HCT116 (cell line): ENCODE results near the gene NKX2-1. TPM values are rescaled to one million over a fixed set of nuclear protein-coding genes. Genes with fewer than 3 reads are reported as not detected.

Source experiments
- ATAC-seq: fragments of 200-7000 bp; cut with Tn5 transposase; 2 replicates; pipeline ENCODE4 v1.9.1; 2020; ENCODE audit warnings: mild to moderate bottlenecking, moderate library complexity
- BruUV-seq: library from RNA; stranded (reverse); fragments of 400-500 nt; replicated peaks from 2 replicates; lab custom pipeline; 2021; lab: Mats Ljungman, UMichigan
- CTCF ChIA-PET: fragments of 300-600 bp; sonication (Branson Sonifier 250); formaldehyde crosslinking; loops from one replicate; lab custom pipeline; 2021; ENCODE audit warnings: antibody characterized with exemption; lab: Charles Lee
- POLR2A ChIA-PET: fragments of 300-600, 350-600 bp; sonication (Branson Sonifier 250); formaldehyde crosslinking; loops from one replicate; lab custom pipeline; 2021; ENCODE audit warnings: antibody characterized with exemption; lab: Charles Lee
- RAD21 ChIA-PET, 2 experiments: fragments of 300-600 bp; sonication (Branson Sonifier 250); formaldehyde crosslinking; loops; one replicate each; lab custom pipeline; 2023; ENCODE audit warnings: low total read pairs in 2 of 2; ENCODE audit not compliant: uncharacterized antibody in 2 of 2, unreplicated experiment in 2 of 2, low non-redundant PET in 1 of 2; lab: Charles Lee
- DNase-seq: peaks from one replicate; pipeline ENCODE4 v3.0.0-alpha.2; 2010; ENCODE audit warnings: low read depth, low spot score
- H2AFZ ChIP-seq: fragments of 200-600 bp; shearing (Covaris generic), sonication (generic); 2 replicates; pipeline ENCODE4 v1.6.1; 2017; ENCODE audit warnings: low read depth, mixed run types, mixed read lengths, antibody characterized with exemption, low read length; ENCODE audit not compliant: poor library complexity, severe bottlenecking
- H3K27ac ChIP-seq: 2 replicates; pipeline ENCODE4 v1.5.1; 2012; ENCODE audit warnings: low read depth, low read length
- H3K27me3 ChIP-seq: fragments of 200-600 bp; sonication (generic); 2 replicates; pipeline ENCODE4 v1.6.1; 2016; ENCODE audit warnings: mixed run types, low read length, mixed read lengths; ENCODE audit not compliant: insufficient read depth
- H3K36me3 ChIP-seq, 2 experiments: fragments of 200-500 bp in 1 of 2; fragments of 200-600 bp in 1 of 2; sonication (Bioruptor generic) in 1 of 2; sonication (generic) in 1 of 2; 2 replicates each; pipeline versions ENCODE4 v1.5.1 to v1.6.1; 2014 to 2016; ENCODE audit warnings: low read length in 2 of 2, inconsistent platforms in 1 of 2, mixed read lengths in 1 of 2, mixed run types in 1 of 2; ENCODE audit not compliant: insufficient read depth in 2 of 2, control insufficient read depth in 1 of 2
- H3K4me1 ChIP-seq, 2 experiments: fragments of 200-600 bp in 1 of 2; sonication (generic) in 1 of 2; 2 replicates each; pipeline versions ENCODE4 v1.5.1 to v1.6.1; 2012 to 2017; ENCODE audit warnings: low read length in 2 of 2, inconsistent platforms in 1 of 2, mild to moderate bottlenecking in 1 of 2, mixed read lengths in 1 of 2, mixed run types in 1 of 2, moderate library complexity in 1 of 2; ENCODE audit not compliant: insufficient read depth in 2 of 2, control insufficient read depth in 1 of 2
- H3K4me2 ChIP-seq: fragments of 200-600 bp; sonication (generic); 2 replicates; pipeline ENCODE4 v1.6.1; 2017; ENCODE audit warnings: mixed run types, low read length, mixed read lengths
- H3K4me3 ChIP-seq, 2 experiments: fragments of 200-600 bp in 1 of 2; sonication (generic) in 1 of 2; replicated peaks in 1 of 2; 2 replicates each; pipeline ENCODE4 v1.5.1; 2011 to 2016; ENCODE audit warnings: low read length in 2 of 2, control low read depth in 1 of 2, low read depth in 1 of 2, mild to moderate bottlenecking in 1 of 2, mixed read lengths in 1 of 2, mixed run types in 1 of 2
- H3K79me2 ChIP-seq: fragments of 200-600 bp; sonication (generic); 2 replicates; pipeline ENCODE4 v1.6.1; 2017; ENCODE audit warnings: mild to moderate bottlenecking, mixed run types, low read length, moderate library complexity, mixed read lengths; ENCODE audit not compliant: insufficient read depth
- H3K9ac ChIP-seq: fragments of 200-600 bp; sonication (generic); 2 replicates; pipeline ENCODE4 v1.6.1; 2016; ENCODE audit warnings: low read length, mixed read lengths
- H3K9me2 ChIP-seq: fragments of 200-600 bp; sonication (generic), shearing (Covaris generic); 2 replicates; pipeline ENCODE4 v1.6.1; 2017; ENCODE audit warnings: mixed run types, mild to moderate bottlenecking, moderate library complexity; ENCODE audit not compliant: insufficient read depth
- H3K9me3 ChIP-seq, 2 experiments: fragments of 200-500 bp in 1 of 2; fragments of 200-600 bp in 1 of 2; sonication (Bioruptor generic) in 1 of 2; sonication (generic) in 1 of 2; 2 replicates each; pipeline ENCODE4 v1.6.1; 2014 to 2017; ENCODE audit warnings: low read length in 2 of 2, mixed read lengths in 2 of 2, inconsistent platforms in 1 of 2, low read depth in 1 of 2, mild to moderate bottlenecking in 1 of 2, mixed run types in 1 of 2, moderate library complexity in 1 of 2; ENCODE audit not compliant: control insufficient read depth in 1 of 2, insufficient read depth in 1 of 2
- H4K20me1 ChIP-seq: fragments of 200-600 bp; sonication (generic), shearing (Covaris generic); 2 replicates; pipeline ENCODE4 v1.6.1; 2017; ENCODE audit warnings: mixed run types, mild to moderate bottlenecking, moderate library complexity; ENCODE audit not compliant: insufficient read depth
- EGR1 ChIP-seq: IDR thresholded peaks from 2 replicates; pipeline ENCODE4 v1.6.1; 2012; ENCODE audit warnings: low read depth
- RAD21 ChIP-seq: IDR thresholded peaks from 2 replicates; pipeline ENCODE4 v1.6.1; 2012; ENCODE audit warnings: low read depth, mild to moderate bottlenecking
- intact Hi-C: fragments of 100-400 bp; cut with micrococcal nuclease; formaldehyde crosslinking; loops from 2 replicates; pipeline ENCODE4 v1.10.0; 2022
- total RNA-seq: library from RNA; stranded (reverse); gene quantifications from one replicate; pipeline ENCODE4 v1.2.1, GENCODE V29; 2021; ENCODE audit not compliant: unreplicated experiment
- TF ChIP-seq, protein P1 (sequence below), 3 experiments: fragments of 200-600 bp in 1 of 3; sonication (generic) in 1 of 3; IDR thresholded peaks in 2 of 3; conservative IDR thresholded peaks in 1 of 3; 2 replicates each; pipeline ENCODE4 v1.5.1; 2012 to 2017; ENCODE audit warnings: low read depth in 2 of 3, low read length in 2 of 3, antibody characterized with exemption in 1 of 3, borderline replicate concordance in 1 of 3, control low read depth in 1 of 3, mild to moderate bottlenecking in 1 of 3, mixed read lengths in 1 of 3, mixed run types in 1 of 3, moderate library complexity in 1 of 3; ENCODE audit not compliant: insufficient read depth in 1 of 3

NKX2-1 gene
- total RNA-seq, 1 experiment from 2014 or later = 0.84 TPM

DNA sequence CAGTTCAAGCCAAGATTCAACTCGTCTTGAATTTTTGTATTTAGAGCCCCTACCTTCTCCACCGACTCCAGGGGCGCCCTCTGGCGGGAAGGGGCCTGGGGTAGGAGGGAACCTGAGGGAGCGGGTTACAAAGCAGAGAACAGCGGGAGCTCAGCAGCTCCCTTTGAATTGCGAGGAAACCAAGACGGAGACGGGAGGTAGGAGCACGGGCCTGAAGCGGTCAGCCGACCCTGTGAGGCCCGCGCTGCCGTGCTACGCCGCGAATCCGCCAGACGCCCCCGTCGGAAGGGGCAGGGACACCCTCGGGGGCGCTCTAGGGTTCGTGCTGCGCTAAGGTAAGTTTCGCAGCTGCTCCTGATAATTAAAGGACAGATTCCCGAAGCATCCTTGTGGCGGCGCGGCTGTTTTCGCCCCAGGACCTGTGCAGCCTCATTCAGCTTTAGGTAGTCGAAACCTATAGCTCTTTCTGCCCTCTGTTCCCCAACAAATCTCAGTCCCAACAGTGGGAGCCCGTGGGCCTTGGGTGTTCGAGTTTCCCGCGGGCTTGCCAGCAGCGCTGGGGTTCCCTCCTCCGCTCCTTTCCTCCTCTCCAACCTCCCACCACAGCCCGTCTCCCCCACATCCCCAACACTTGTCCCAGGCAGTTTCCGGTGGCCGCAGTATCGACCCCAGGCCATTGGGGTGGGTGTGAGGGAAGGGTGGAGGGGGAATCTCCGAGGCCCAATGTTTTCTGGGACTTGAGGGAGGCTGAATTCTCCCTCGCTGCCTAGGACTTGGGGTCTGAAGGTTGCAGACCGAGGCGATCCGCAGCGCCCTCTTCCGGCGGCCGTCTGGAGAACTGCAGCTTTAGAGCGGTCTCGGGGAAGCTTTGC is 5.1 kb upstream of the NKX2-1 start:
- H2AFZ ChIP-seq = peak overlapping the region; percentile 44
- no peaks in the 10 kb centered on the region for H3K9me2 ChIP-seq
- peak overlapping the region; percentile 39 to 56 for H3K4me3 ChIP-seq
- no peak overlapping the region for H3K27ac ChIP-seq
- no peaks in the 10 kb centered on the region for H3K79me2 ChIP-seq
- intact Hi-C loops = loop anchor here (1.0 kb wide), 3 partner anchors 80 to 455 kb away; no protein-coding TSS in a partner anchor
- no peaks in the 10 kb centered on the region for H3K9me3 ChIP-seq
- BruUV-seq = no TSS peak
- H3K9ac ChIP-seq = peak overlapping the region; percentile 34; the same call in 1 of the 2 replicates
- TF ChIP-seq, protein P1, sequence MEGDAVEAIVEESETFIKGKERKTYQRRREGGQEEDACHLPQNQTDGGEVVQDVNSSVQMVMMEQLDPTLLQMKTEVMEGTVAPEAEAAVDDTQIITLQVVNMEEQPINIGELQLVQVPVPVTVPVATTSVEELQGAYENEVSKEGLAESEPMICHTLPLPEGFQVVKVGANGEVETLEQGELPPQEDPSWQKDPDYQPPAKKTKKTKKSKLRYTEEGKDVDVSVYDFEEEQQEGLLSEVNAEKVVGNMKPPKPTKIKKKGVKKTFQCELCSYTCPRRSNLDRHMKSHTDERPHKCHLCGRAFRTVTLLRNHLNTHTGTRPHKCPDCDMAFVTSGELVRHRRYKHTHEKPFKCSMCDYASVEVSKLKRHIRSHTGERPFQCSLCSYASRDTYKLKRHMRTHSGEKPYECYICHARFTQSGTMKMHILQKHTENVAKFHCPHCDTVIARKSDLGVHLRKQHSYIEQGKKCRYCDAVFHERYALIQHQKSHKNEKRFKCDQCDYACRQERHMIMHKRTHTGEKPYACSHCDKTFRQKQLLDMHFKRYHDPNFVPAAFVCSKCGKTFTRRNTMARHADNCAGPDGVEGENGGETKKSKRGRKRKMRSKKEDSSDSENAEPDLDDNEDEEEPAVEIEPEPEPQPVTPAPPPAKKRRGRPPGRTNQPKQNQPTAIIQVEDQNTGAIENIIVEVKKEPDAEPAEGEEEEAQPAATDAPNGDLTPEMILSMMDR (IDR thresholded peaks at IDR 0.05 in 2 of 3, conservative IDR thresholded peaks at IDR 0.05 in 1 of 3; ENCODE audit: borderline replicate concordance in 1 of 3, insufficient read depth in 1 of 3, low read depth in 2 of 3, low read length in 2 of 3) = peak; percentile 59 to 84 (median 79); a peak in 5 of 6 replicates
- peak; percentile 56 for TF ChIP-seq RAD21
- no peak for TF ChIP-seq EGR1
- H3K4me1 ChIP-seq = peaks cover 0 to 21% of the 10 kb centered on the region in 2 experiments; a peak in 2 of 4 replicates
- peaks cover 4% of the 10 kb centered on the region; the same call in 1 of the 2 replicates for H3K27me3 ChIP-seq
- ATAC-seq (peak; percentile 88), DNase-seq (peak; percentile 65)
- POLR2A ChIA-PET = no interaction called here
- H4K20me1 ChIP-seq = no peaks in the 10 kb centered on the region
- peak overlapping the region; percentile 81 for H3K4me2 ChIP-seq
- no peaks in the 10 kb centered on the region for H3K36me3 ChIP-seq
- RAD21 ChIA-PET = interaction anchor here (1.0 to 2.5 kb wide), 3 partner anchors 80 to 455 kb away, joined by 3 to 8 read pairs (median 8); no protein-coding TSS in a partner anchor
- CTCF ChIA-PET = interaction anchor here (0.6 to 3.1 kb wide), 21 partner anchors 9 to 647 kb away, joined by 3 to 30 read pairs (median 4); no protein-coding TSS in a partner anchor
